ENCODE data around the gene GSTA4.
A peak's percentile ranks its signal among the peaks of the same experiment; 100 is the strongest.
"Not testable (repeated sequence)": the region's sequence is repeated elsewhere in the genome, so short reads cannot be mapped to it uniquely, and the experiment has no call there.

GSTA4 gene, protein sequence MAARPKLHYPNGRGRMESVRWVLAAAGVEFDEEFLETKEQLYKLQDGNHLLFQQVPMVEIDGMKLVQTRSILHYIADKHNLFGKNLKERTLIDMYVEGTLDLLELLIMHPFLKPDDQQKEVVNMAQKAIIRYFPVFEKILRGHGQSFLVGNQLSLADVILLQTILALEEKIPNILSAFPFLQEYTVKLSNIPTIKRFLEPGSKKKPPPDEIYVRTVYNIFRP

DNA sequence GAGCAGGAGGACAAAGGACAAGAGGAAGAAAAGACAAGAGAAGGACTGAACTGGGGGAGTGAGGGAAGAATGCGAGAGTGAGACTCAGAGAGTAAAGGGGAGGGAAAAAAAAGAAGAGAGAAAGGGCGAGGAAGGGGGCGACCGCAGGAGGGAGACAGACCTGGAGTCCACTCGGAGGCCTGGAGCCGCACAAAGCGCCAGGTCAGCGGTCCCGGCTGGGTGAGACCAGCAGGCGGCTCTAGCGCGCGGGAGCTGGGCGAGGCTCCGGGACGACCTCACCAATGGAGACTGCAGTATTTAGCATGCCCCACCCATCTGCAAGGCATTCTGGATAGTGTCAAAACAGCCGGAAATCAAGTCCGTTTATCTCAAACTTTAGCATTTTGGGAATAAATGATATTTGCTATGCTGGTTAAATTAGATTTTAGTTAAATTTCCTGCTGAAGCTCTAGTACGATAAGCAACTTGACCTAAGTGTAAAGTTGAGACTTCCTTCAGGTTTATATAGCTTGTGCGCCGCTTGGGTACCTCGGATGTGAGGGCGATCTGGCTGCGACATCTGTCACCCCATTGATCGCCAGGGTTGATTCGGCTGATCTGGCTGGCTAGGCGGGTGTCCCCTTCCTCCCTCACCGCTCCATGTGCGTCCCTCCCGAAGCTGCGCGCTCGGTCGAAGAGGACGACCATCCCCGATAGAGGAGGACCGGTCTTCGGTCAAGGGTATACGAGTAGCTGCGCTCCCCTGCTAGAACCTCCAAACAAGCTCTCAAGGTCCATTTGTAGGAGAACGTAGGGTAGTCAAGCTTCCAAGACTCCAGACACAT lies at the start of gene GSTA4:
TSS of gene GSTA4 (minus strand) at position 196 of the 824 bp plus-strand sequence. CDS start 1,041 bp downstream, outside the sequence.
- not testable (repeated sequence) for H3K27me3 ChIP-seq (ENCODE audit: low read depth, low read length); H3K36me3 ChIP-seq (ENCODE audit: control insufficient read depth in 1 of 2, insufficient read depth in 2 of 2, low read length in 2 of 2); H3K9me3 ChIP-seq (ENCODE audit: control insufficient read depth in 1 of 2, low read length in 2 of 2); H3K4me1 ChIP-seq (ENCODE audit: control insufficient read depth in 1 of 2, insufficient read depth in 2 of 2, low read length in 2 of 2)
- H3K27ac ChIP-seq (ENCODE audit: low read length): peak within 1 kb of the TSS; percentile 94
- H3K4me3 ChIP-seq (ENCODE audit: low read depth in 1 of 2, low read length in 2 of 2): peak within 1 kb of the TSS; percentile 92 to 96

DNA sequence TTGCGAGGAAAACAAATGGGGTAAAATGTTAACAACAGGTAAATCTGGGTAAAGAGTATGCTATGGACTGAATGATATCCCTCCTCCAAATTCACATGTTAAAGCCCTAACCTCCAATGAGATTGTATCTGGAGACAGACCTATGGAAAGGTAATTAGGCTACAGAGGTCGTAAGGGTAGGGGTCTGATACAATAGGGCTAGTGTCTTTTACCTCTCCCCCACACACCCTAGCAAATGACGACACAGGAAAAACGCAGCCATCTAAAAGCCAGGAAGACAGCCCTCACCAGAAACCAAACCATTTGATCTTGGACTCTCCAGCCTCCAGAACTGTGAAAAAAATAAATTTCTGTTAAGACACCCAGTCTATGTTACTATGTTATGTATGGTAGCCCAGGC lies 49.5 kb upstream of the GSTA4 start:
- H3K9me3 ChIP-seq (ENCODE audit: control insufficient read depth in 1 of 2, low read length in 2 of 2): no peaks in the 10 kb centered on the region
- H3K4me1 ChIP-seq (ENCODE audit: control insufficient read depth in 1 of 2, insufficient read depth in 2 of 2, low read length in 2 of 2): peaks cover 8 to 15% of the 10 kb centered on the region in 2 donors
- H3K27me3 ChIP-seq (ENCODE audit: low read depth, low read length): no peaks in the 10 kb centered on the region
- no peak overlapping the region for H3K4me3 ChIP-seq (ENCODE audit: low read depth in 1 of 2, low read length in 2 of 2)
- no peak overlapping the region for H3K27ac ChIP-seq (ENCODE audit: low read length)
- H3K36me3 ChIP-seq (ENCODE audit: control insufficient read depth in 1 of 2, insufficient read depth in 2 of 2, low read length in 2 of 2): peaks cover 17 to 20% of the 10 kb centered on the region in 2 donors

- H3K36me3 ChIP-seq (ENCODE audit: control insufficient read depth in 1 of 2, insufficient read depth in 2 of 2, low read length in 2 of 2): peaks cover 22 to 25% of the 10 kb centered on the region in 2 donors
- H3K4me1 ChIP-seq (ENCODE audit: control insufficient read depth in 1 of 2, insufficient read depth in 2 of 2, low read length in 2 of 2): peaks cover 8 to 15% of the 10 kb centered on the region in 2 donors
- H3K27me3 ChIP-seq (ENCODE audit: low read depth, low read length): no peaks in the 10 kb centered on the region
- no peak overlapping the region for H3K4me3 ChIP-seq (ENCODE audit: low read depth in 1 of 2, low read length in 2 of 2)
- H3K27ac ChIP-seq (ENCODE audit: low read length): no peak overlapping the region
- H3K9me3 ChIP-seq (ENCODE audit: control insufficient read depth in 1 of 2, low read length in 2 of 2): no peaks in the 10 kb centered on the region
These were observed 49.0 kb upstream of the GSTA4 start for GRCh38 chr6:53044071-53044470.

DNA sequence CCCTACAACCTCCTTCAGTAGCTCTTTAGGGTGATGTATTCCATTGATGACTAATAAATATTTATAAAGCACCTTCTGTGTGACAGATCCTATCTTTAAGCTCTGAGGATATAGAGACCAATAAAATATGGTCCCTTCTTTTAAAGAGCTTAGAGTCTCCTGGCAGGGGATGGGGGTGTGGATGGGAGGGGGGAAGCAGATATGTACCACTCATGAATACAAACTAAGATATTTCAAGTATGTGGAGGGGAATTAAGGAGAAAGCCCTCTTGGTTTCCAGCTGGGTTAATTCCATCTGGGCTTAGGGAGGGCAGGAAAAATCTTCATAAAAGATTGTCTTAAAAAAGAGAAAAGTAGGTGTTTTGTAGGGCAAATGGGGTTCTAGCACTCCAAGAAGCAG lies 48.5 kb upstream of the GSTA4 start:
- H3K9me3 ChIP-seq (ENCODE audit: control insufficient read depth in 1 of 2, low read length in 2 of 2): no peaks in the 10 kb centered on the region
- peaks cover 23 to 29% of the 10 kb centered on the region in 2 donors for H3K36me3 ChIP-seq (ENCODE audit: control insufficient read depth in 1 of 2, insufficient read depth in 2 of 2, low read length in 2 of 2)
- H3K27ac ChIP-seq (ENCODE audit: low read length): peak overlapping the region; percentile 45
- H3K4me3 ChIP-seq (ENCODE audit: low read depth in 1 of 2, low read length in 2 of 2): no peak overlapping the region
- peaks cover 8 to 15% of the 10 kb centered on the region in 2 donors for H3K4me1 ChIP-seq (ENCODE audit: control insufficient read depth in 1 of 2, insufficient read depth in 2 of 2, low read length in 2 of 2)
- H3K27me3 ChIP-seq (ENCODE audit: low read depth, low read length): no peaks in the 10 kb centered on the region

DNA sequence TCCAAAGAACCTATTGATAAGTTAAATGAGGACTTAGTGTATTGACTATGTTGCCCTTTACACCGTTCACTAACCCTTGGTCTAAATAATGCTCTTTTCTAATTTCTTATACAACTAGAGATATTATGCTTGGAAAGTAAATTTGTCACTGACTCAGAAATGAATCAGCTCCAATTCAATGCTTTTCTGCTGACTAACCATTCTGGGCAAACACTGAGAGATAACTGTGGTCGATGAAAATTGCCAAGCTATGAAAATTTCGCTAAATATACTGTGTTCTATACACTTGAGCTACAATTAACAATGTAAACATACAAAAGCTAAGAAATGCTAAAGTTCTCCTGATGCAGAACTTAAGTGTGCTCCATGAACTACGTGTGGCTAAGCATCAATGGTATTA lies 47.0 kb upstream of the GSTA4 start:
- no peaks in the 10 kb centered on the region for H3K27me3 ChIP-seq (ENCODE audit: low read depth, low read length)
- no peak overlapping the region for H3K4me3 ChIP-seq (ENCODE audit: low read depth in 1 of 2, low read length in 2 of 2)
- H3K4me1 ChIP-seq (ENCODE audit: control insufficient read depth in 1 of 2, insufficient read depth in 2 of 2, low read length in 2 of 2): peaks cover 8 to 15% of the 10 kb centered on the region in 2 donors
- H3K27ac ChIP-seq (ENCODE audit: low read length): peak overlapping the region; percentile 68
- peaks cover 23 to 29% of the 10 kb centered on the region in 2 donors for H3K36me3 ChIP-seq (ENCODE audit: control insufficient read depth in 1 of 2, insufficient read depth in 2 of 2, low read length in 2 of 2)
- H3K9me3 ChIP-seq (ENCODE audit: control insufficient read depth in 1 of 2, low read length in 2 of 2): no peaks in the 10 kb centered on the region

GRCh38 chr6:53041356-53041755 lies 46.3 kb upstream of the GSTA4 start:
- Histone ChIP-seq H3K27me3 (ENCODE audit: low read depth, low read length) (no peaks in the 10 kb centered on the region), H3K4me3 (ENCODE audit: low read depth in 1 of 2, low read length in 2 of 2) (no peak overlapping the region), H3K4me1 (ENCODE audit: control insufficient read depth in 1 of 2, insufficient read depth in 2 of 2, low read length in 2 of 2) (peaks cover 8 to 15% of the 10 kb centered on the region in 2 donors), H3K27ac (ENCODE audit: low read length) (peak overlapping the region; percentile 68), H3K36me3 (ENCODE audit: control insufficient read depth in 1 of 2, insufficient read depth in 2 of 2, low read length in 2 of 2) (peaks cover 23 to 29% of the 10 kb centered on the region in 2 donors), H3K9me3 (ENCODE audit: control insufficient read depth in 1 of 2, low read length in 2 of 2) (no peaks in the 10 kb centered on the region)

DNA sequence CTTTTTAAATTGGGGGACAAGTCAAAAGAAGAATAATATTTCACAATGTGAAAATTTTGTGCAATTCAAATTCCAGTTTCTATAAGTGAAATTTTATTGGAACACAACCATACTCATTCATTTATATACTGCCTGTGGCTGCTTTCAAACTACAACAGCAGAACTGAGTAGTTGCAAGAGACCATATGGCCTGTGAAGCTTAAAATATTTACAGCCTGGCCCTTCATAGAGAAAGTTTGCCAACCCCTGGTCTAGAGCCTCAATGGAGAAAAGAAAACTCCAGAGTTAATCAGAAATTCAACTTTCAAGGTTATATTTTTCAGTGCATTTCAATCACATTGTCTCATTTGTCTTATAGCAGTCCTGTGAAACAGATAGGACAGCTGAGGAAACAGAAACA lies 43.5 kb upstream of the GSTA4 start:
- Histone ChIP-seq H3K27ac (ENCODE audit: low read length) (no peak overlapping the region), H3K27me3 (ENCODE audit: low read depth, low read length) (no peaks in the 10 kb centered on the region), H3K4me3 (ENCODE audit: low read depth in 1 of 2, low read length in 2 of 2) (no peak overlapping the region), H3K4me1 (ENCODE audit: control insufficient read depth in 1 of 2, insufficient read depth in 2 of 2, low read length in 2 of 2) (peaks cover 11 to 18% of the 10 kb centered on the region in 2 donors), H3K36me3 (ENCODE audit: control insufficient read depth in 1 of 2, insufficient read depth in 2 of 2, low read length in 2 of 2) (peaks cover 32 to 35% of the 10 kb centered on the region in 2 donors), H3K9me3 (ENCODE audit: control insufficient read depth in 1 of 2, low read length in 2 of 2) (no peaks in the 10 kb centered on the region)

DNA sequence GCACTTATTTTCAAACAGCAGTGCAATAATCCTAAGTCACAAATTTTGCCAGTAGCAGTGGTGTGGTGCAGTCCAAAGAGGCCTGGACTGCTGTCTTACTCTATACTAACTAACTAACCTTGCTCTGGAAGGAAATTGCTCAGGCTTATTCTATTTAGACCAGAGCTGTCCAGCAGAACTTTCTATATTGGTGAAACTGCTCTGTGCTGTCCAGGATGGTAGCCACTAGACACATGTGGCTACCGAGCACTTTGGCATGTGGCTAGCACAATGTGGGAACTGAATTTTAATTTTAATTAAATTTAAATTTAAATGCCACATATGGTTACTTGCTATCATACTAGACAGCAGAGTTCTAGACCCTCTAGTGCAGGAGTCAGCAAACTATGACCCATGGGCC lies 43.1 kb upstream of the GSTA4 start:
- no peaks in the 10 kb centered on the region for H3K27me3 ChIP-seq (ENCODE audit: low read depth, low read length)
- H3K9me3 ChIP-seq (ENCODE audit: control insufficient read depth in 1 of 2, low read length in 2 of 2): no peaks in the 10 kb centered on the region
- H3K36me3 ChIP-seq (ENCODE audit: control insufficient read depth in 1 of 2, insufficient read depth in 2 of 2, low read length in 2 of 2): peaks cover 32 to 35% of the 10 kb centered on the region in 2 donors
- H3K27ac ChIP-seq (ENCODE audit: low read length): no peak overlapping the region
- H3K4me3 ChIP-seq (ENCODE audit: low read depth in 1 of 2, low read length in 2 of 2): no peak overlapping the region
- peaks cover 14 to 22% of the 10 kb centered on the region in 2 donors for H3K4me1 ChIP-seq (ENCODE audit: control insufficient read depth in 1 of 2, insufficient read depth in 2 of 2, low read length in 2 of 2)

GRCh38 chr6:53035549-53036213 lies 40.6 kb upstream of the GSTA4 start:
- no peak overlapping the region for H3K4me3 ChIP-seq (ENCODE audit: low read depth in 1 of 2, low read length in 2 of 2)
- H3K36me3 ChIP-seq (ENCODE audit: control insufficient read depth in 1 of 2, insufficient read depth in 2 of 2, low read length in 2 of 2): peaks cover 35 to 37% of the 10 kb centered on the region in 2 donors
- H3K27me3 ChIP-seq (ENCODE audit: low read depth, low read length): no peaks in the 10 kb centered on the region
- peak overlapping the region; percentile 72 for H3K27ac ChIP-seq (ENCODE audit: low read length)
- H3K9me3 ChIP-seq (ENCODE audit: control insufficient read depth in 1 of 2, low read length in 2 of 2): no peaks in the 10 kb centered on the region
- H3K4me1 ChIP-seq (ENCODE audit: control insufficient read depth in 1 of 2, insufficient read depth in 2 of 2, low read length in 2 of 2): peaks cover 7 to 21% of the 10 kb centered on the region in 2 donors

DNA sequence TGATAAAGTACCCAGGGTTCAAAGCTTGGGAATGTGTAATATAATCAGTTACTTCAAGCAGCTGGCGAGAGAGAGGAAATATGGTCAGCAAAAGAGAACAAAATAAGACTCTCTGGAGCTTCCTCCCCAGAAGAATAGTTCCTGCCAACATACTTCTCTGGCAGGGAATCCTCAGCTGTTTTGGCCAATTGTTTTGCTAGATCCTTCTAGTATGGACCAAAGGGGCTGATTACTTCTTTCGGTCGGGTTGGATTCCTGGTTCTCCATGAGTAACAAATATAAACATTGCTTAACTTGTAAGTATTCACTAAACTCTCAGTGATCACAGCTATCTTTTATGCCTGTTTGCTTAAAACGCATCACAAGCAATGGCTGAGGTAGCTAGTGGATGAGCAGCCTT lies 38.7 kb upstream of the GSTA4 start:
- H3K9me3 ChIP-seq (ENCODE audit: control insufficient read depth in 1 of 2, low read length in 2 of 2): no peaks in the 10 kb centered on the region
- no peak overlapping the region for H3K4me3 ChIP-seq (ENCODE audit: low read depth in 1 of 2, low read length in 2 of 2)
- H3K36me3 ChIP-seq (ENCODE audit: control insufficient read depth in 1 of 2, insufficient read depth in 2 of 2, low read length in 2 of 2): peaks cover 28 to 36% of the 10 kb centered on the region in 2 donors
- peaks cover 7 to 21% of the 10 kb centered on the region in 2 donors for H3K4me1 ChIP-seq (ENCODE audit: control insufficient read depth in 1 of 2, insufficient read depth in 2 of 2, low read length in 2 of 2)
- no peaks in the 10 kb centered on the region for H3K27me3 ChIP-seq (ENCODE audit: low read depth, low read length)
- peak overlapping the region; percentile 70 for H3K27ac ChIP-seq (ENCODE audit: low read length)

GRCh38 chr6:53032849-53033248 lies 37.8 kb upstream of the GSTA4 start:
- peak overlapping the region; percentile 70 for H3K27ac ChIP-seq (ENCODE audit: low read length)
- no peaks in the 10 kb centered on the region for H3K9me3 ChIP-seq (ENCODE audit: control insufficient read depth in 1 of 2, low read length in 2 of 2)
- H3K27me3 ChIP-seq (ENCODE audit: low read depth, low read length): no peaks in the 10 kb centered on the region
- H3K4me3 ChIP-seq (ENCODE audit: low read depth in 1 of 2, low read length in 2 of 2): no peak overlapping the region
- H3K36me3 ChIP-seq (ENCODE audit: control insufficient read depth in 1 of 2, insufficient read depth in 2 of 2, low read length in 2 of 2): peaks cover 28 to 42% of the 10 kb centered on the region in 2 donors
- peaks cover 7 to 21% of the 10 kb centered on the region in 2 donors for H3K4me1 ChIP-seq (ENCODE audit: control insufficient read depth in 1 of 2, insufficient read depth in 2 of 2, low read length in 2 of 2)
